Heart left ventricle (tissue), 16 donors: ENCODE data around the gene LIPC. TPM values are rescaled to one million over a fixed set of nuclear protein-coding genes. Genes with fewer than 3 reads are reported as not detected.

Experiments used
- ATAC-seq, 4 donors: fragments of 200-7000 bp; cut with Tn5 transposase; one replicate each; pipeline ENCODE4 v1.9.1; 2020 to 2022; ENCODE audit warnings: moderate library complexity in 4 of 4, mild to moderate bottlenecking in 3 of 4, moderate number of reproducible peaks in 1 of 4
- DNase-seq, 5 donors: peaks; one replicate each; pipeline ENCODE4 v3.0.0-alpha.2; 2020
- H3K27ac ChIP-seq, 12 donors: fragments of 200-600 bp; sonication (generic) in 4 of 12; one replicate each; pipeline versions ENCODE4 v1.5.0 to v1.8.0; 2016 to 2022; ENCODE audit warnings: mild to moderate bottlenecking in 2 of 12
- H3K27me3 ChIP-seq, 9 donors: fragments of 200-600 bp; sonication (generic) in 2 of 9; one replicate each; pipeline versions ENCODE4 v1.5.1 to v1.8.0; 2016 to 2022; ENCODE audit warnings: mild to moderate bottlenecking in 3 of 9
- H3K36me3 ChIP-seq, 9 donors: fragments of 200-600 bp; sonication (generic) in 2 of 9; one replicate each; pipeline versions ENCODE4 v1.5.0 to v1.8.0; 2018 to 2022; ENCODE audit warnings: mild to moderate bottlenecking in 2 of 9
- H3K4me1 ChIP-seq, 12 donors: fragments of 200-600 bp; sonication (generic) in 4 of 12; one replicate each; pipeline versions ENCODE4 v1.5.0 to v1.8.0; 2016 to 2022; ENCODE audit warnings: mild to moderate bottlenecking in 3 of 12
- H3K4me3 ChIP-seq, 12 donors: fragments of 200-600 bp; sonication (generic) in 4 of 12; one replicate each; pipeline versions ENCODE4 v1.5.0 to v1.8.0; 2017 to 2022; ENCODE audit warnings: mild to moderate bottlenecking in 9 of 12, moderate library complexity in 4 of 12
- H3K9me3 ChIP-seq, 12 donors: fragments of 200-600 bp; sonication (generic) in 4 of 12; one replicate each; pipeline versions ENCODE4 v1.5.0 to v1.8.0; 2016 to 2022; ENCODE audit warnings: mild to moderate bottlenecking in 1 of 12
- CTCF ChIP-seq, 12 donors: fragments of 200-600 bp; sonication (generic) in 4 of 12; IDR thresholded peaks; one replicate each; pipeline versions ENCODE4 v1.5.0 to v1.8.0; 2018 to 2022; ENCODE audit warnings: antibody characterized with exemption in 12 of 12, mild to moderate bottlenecking in 5 of 12
- POLR2A ChIP-seq, 2 donors: fragments of 450-650 bp; IDR thresholded peaks; one replicate each; pipeline ENCODE4 v1.6.1; 2017; ENCODE audit warnings: antibody characterized with exemption in 2 of 2, mild to moderate bottlenecking in 2 of 2, moderate library complexity in 2 of 2
- WGBS, 4 donors: extraction: QIAGEN DNeasy Blood & Tissue Kit in 2 of 4; methylation state at CpG; one replicate each; pipeline versions ENCODE4 v1.1.5 to v1.1.7; 2013 to 2018; 5-methylcytosine and 5-hydroxymethylcytosine counted together
- intact Hi-C, 10 donors: fragments of 100-400 bp; cut with DNase I; formaldehyde crosslinking; loops; one replicate each; pipeline versions ENCODE4 v1.11.1 to v1.14.2; 2022
- polyA plus RNA-seq, 2 donors: library from polyadenylated mRNA; stranded (reverse); fragments of 200-250 nt; gene quantifications; one replicate each; pipeline ENCODE4 v1.2.3, GENCODE V29; 2013
- total RNA-seq, 9 donors: library from RNA; depleted of rRNA in 2 of 9; stranded (reverse); fragments of >200 nt in 2 of 9; fragmentation: NEBNext Ultra II Directional in 3 of 9; extraction: Animal tissue kit (Norgen Biotek cat#: 25700) in 3 of 9; gene quantifications; one replicate each; pipeline versions ENCODE4 v1.1.0 to v1.2.4, GENCODE V29; 2016 to 2023
- donor health status: ischemic (EF 13 %, LVEDD 7.1; RV severe dilation, severe dysfunction).
- donor health status: healthy with polysubstance abuse.
- donor health status: DM: no; HTN: yes; CAD: no.
- donor health status: DM: no; HTN: no; CAD: no.
- donor health status: ischemic (EF 25% LVEDD 6.9; RV normal size, moderate dysfunction).
- donor health status: ischemic (EF 25% LVEDD 5.7; RV mildly dilated, moderate dysfunction).
- donor health status: healthy.
- donor health status: DM: yes; HTN: yes; CAD: no.
- donor health status: ischemic (EF 35%, LVEDD 5.7; RV mildly dilated, moderate dysfunction).
- donor health status: nonischemic (EF 11% LVEDD 7.7; RV severe dilation, severe dysfunction).
- donor health status: DM: yes; HTN: yes; CAD: no.
- donor health status: PGD.
- donor health status: ischemic (EF 29% LVEDD 5.4; RV normal size, mild dysfunction).
- donor health status: nonischemic (EF 23%, LVEDD 6.1; RV moderate dilation, normal function).

LIPC gene
- total and polyA plus RNA-seq, 11 donors, result 0.10 to 1.4 (median 0.55) TPM; not detected in 1

- no peak for DNase-seq
- H3K27ac ChIP-seq, result peak overlapping the region in 11 of 12 donors; percentile 19 to 86 (median 73)
Observed at GRCh38 chr15:58489289-58490085, 57.7 kb downstream of the LIPC start.

GRCh38 chr15:58490086-58490887 lies 58.5 kb downstream of the LIPC start:
- Histone ChIP-seq H3K4me1 (peaks cover 0 to 23% (median 0%) of the 10 kb centered on the region in 12 donors), H3K4me3 (peak overlapping the region in 3 of 12 donors; percentile 6 to 24 (median 16)), H3K27ac (peak overlapping the region; percentile 0 to 86 (median 72)), H3K9me3 (peaks cover 0 to 13% (median 4%) of the 10 kb centered on the region in 12 donors), H3K36me3 (no peaks in the 10 kb centered on the region), H3K27me3 (no peaks in the 10 kb centered on the region)
- DNase-seq (peak in 2 of 5 donors; percentile 61 to 70), ATAC-seq (peak; percentile 65 to 81 (median 70))
- intact Hi-C loops, result no loop called here
- no peak for TF ChIP-seq CTCF (IDR thresholded peaks at IDR 0.05)
- WGBS, 4 donors, result 58 to 72% (median 67%) methylated on average over 27 of the region's 27 CpGs

More at GRCh38 chr15:58489289-58490085, 57.7 kb downstream of the LIPC start:
- Histone ChIP-seq H3K36me3 (no peaks in the 10 kb centered on the region), H3K4me1 (peaks cover 0 to 24% (median 0%) of the 10 kb centered on the region in 12 donors), H3K27me3 (no peaks in the 10 kb centered on the region), H3K9me3 (peaks cover 0 to 13% (median 4%) of the 10 kb centered on the region in 12 donors), H3K4me3 (no peak overlapping the region)
- ATAC-seq, result no peak
- intact Hi-C loops, result loop anchor here in 1 of 10 donors (10.0 kb wide), 1 partner anchor 75 kb away; no protein-coding TSS in a partner anchor
- 95 to 98% (median 96%) methylated on average over 6 of the region's 6 CpGs for WGBS, 4 donors
- TF ChIP-seq POLR2A (IDR thresholded peaks at IDR 0.05) (no peak), CTCF (IDR thresholded peaks at IDR 0.05) (no peak)

GRCh38 chr15:58490888-58491473 lies 59.2 kb downstream of the LIPC start:
- 59 to 82% (median 65%) methylated on average over 6 of the region's 6 CpGs for WGBS, 4 donors
- H3K4me3 ChIP-seq, result no peak overlapping the region
- peaks cover 0 to 23% (median 0%) of the 10 kb centered on the region in 12 donors for H3K4me1 ChIP-seq
- H3K36me3 ChIP-seq, result no peaks in the 10 kb centered on the region
- peaks cover 0 to 13% (median 4%) of the 10 kb centered on the region in 12 donors for H3K9me3 ChIP-seq
- no peak for TF ChIP-seq CTCF (IDR thresholded peaks at IDR 0.05)
- TF ChIP-seq POLR2A (IDR thresholded peaks at IDR 0.05), result no peak
- ATAC-seq (peak; percentile 73 to 86 (median 79)), DNase-seq (peak in 2 of 5 donors; percentile 45 to 54)
- H3K27me3 ChIP-seq, result no peaks in the 10 kb centered on the region
- H3K27ac ChIP-seq, result peak overlapping the region; percentile 0 to 86 (median 72)
- intact Hi-C loops, result no loop called here
